NCI-H2107 treated with DMSO at 0.1 percent for 48 hours (cell line): ENCODE measurements around the gene THADA.
"Not testable (repeated sequence)": the region's sequence is repeated elsewhere in the genome, so short reads cannot be mapped to it uniquely, and the experiment has no call there.

Experiments used
- DNase-seq: peaks from one replicate; lab custom pipeline; 2025; ENCODE audit not compliant: unreplicated experiment; lab: John Stamatoyannopoulos, UW

THADA gene

GRCh38 chr2:43600596-43600995 lies 4.8 kb upstream of the THADA start:
- not testable (repeated sequence) for DNase-seq

DNA sequence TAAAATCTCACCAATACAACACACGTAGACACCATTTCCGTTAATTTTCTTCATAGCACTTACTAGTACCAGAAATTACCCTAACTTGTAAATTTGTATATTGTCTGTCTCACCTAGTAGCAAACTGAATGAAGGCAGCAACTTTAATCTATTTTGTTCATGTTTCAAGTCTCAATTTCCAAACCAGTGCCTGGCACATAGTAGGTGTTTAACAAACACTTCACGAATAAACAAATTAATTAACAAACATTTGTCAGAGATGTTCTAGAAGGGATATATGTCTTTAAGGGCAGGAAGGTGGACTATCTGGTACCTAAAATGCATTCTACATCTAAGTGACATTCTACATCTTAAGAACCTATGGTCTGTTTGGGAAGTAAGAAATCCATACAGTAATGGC lies 963 bp downstream of the THADA start:
- DNase-seq = no peak

GRCh38 chr2:43593254-43593653 lies 2.6 kb downstream of the THADA start:
- peak; percentile 54 for DNase-seq

- no peak for DNase-seq
Measured at GRCh38 chr2:43592443-43592842, 3.4 kb downstream of the THADA start.

- no peak for DNase-seq
Measured at GRCh38 chr2:43585708-43586107, 10.1 kb downstream of the THADA start.

GRCh38 chr2:43579275-43579981 lies 16.4 kb downstream of the THADA start:
- DNase-seq = no peak

- DNase-seq = peak; percentile 19
Measured at GRCh38 chr2:43576981-43577892, 18.6 kb downstream of the THADA start.

GRCh38 chr2:43572244-43572643 lies 23.6 kb downstream of the THADA start:
- no peak for DNase-seq

GRCh38 chr2:43569921-43570320 lies 25.9 kb downstream of the THADA start:
- DNase-seq = no peak

GRCh38 chr2:43568228-43568627 lies 27.6 kb downstream of the THADA start:
- DNase-seq = no peak

GRCh38 chr2:43566461-43566729 lies 29.4 kb downstream of the THADA start:
- no peak for DNase-seq

- no peak for DNase-seq
Measured at GRCh38 chr2:43563679-43564078, 32.2 kb downstream of the THADA start.

DNA sequence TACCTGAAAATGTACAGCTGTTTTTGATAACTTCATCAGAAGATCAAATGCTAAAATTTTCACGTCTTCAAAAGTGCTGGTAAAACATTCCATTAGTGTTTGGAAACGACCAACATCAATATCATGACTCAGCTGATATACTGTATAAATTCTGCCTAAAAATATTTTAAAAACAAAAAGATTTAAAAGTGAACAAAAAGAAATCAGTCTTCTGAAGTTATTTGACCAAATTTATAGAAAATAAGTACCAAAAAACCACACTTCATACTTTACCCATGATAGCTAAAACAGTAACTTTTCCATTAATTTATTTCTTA lies 35.6 kb downstream of the THADA start:
- no peak for DNase-seq

GRCh38 chr2:43559391-43560230 lies 36.2 kb downstream of the THADA start:
- DNase-seq = no peak

DNA sequence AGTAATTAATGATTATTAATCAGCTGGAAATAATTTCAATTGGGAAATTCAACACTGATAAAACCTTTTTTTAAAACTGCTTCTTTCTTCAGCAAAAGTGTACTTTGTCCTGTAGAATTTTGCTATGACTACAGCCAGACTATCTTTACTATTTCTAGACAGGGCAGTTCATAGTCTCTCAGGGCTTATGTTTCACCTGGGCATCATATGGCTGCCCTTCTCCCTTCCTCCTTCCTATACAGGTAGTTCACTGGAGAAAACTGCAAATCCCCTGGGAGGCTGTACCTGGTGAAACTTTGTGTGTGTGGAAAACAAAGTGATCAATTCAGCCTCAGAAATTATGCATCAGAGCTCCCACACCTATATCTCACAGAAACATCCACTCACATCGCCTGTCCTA lies 38.6 kb downstream of the THADA start:
- DNase-seq = no peak

- no peak for DNase-seq
Measured at GRCh38 chr2:43556256-43556655, 39.6 kb downstream of the THADA start.

DNA sequence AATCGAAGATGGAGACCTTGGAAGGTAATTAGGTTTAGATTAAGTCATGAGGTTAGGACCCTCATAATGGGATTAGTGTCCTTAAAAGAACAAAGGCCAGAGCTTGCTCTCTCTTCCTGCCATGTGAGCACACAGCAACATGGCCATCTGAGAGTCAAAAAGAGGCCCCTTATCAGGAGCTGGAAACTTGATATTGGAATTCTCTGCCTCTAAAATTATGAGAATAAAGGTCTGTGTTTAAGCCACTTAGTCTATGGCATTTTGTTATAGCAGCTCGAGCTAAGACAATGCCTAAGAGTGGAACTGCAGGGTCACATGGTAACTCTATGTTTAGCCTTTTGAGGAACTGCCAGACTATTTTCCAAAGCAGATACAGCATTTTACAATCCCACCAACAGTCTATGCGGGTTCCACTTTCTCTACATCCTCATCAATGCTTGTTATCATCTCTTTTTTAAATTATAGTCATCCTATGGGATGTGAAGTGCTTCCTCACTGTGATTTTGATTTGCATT lies 42.4 kb downstream of the THADA start:
- DNase-seq = no peak

- DNase-seq = no peak
Measured at GRCh38 chr2:43551990-43552389, 43.8 kb downstream of the THADA start.

- DNase-seq = not testable (repeated sequence)
Measured at GRCh38 chr2:43548381-43548780, 47.5 kb downstream of the THADA start.

DNA sequence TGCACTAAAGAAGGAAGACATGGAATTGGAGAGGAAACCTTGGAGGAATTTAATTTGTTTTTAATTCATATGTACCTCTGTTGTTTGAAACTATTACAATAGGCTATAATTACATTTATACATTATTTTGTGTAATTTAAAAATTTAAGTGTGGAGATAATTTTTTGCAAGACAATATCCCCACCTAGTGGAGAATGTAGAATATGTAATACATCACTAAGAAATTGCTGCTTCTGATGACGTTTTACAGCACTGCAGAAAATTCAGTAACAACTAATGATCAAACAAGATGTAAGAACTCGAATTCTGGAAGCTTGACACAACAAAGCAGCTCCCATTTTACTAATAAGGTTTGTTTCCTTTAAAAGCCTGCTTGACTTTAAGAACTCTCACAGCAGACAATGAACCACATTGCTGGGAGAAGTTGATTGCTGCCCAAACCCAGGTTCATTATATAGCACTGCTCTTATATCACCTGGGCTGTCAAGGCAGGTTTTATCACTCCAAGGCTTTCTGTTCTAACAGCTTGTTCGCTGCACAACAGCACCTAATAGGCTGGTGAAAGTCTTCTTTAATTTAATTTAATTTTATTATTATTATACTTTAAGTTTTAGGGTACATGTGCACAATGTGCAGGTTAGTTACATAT lies 53.4 kb downstream of the THADA start:
- peak; percentile 18 for DNase-seq

DNA sequence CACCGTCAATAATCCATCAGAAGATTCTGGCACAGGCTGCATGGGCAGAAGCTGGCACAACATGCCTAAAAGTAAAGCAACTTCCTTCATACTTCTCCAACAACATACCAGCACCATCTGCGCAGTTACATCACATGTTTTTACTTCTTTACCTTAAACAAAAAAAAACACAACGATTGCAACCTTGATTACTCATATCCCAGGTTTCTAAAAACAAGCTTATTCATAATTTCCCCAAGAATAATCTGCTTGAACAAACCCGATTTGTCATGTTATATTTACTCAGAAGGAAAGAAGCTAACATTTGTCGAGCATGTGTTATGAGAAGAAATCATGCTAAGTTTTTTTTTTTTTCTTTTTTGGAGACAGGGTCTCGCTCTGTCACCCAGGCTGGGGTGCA lies 54.7 kb downstream of the THADA start:
- no peak for DNase-seq
